GM12891 (cell line): Measurements from ENCODE around the gene FAT4.

Experiments
- POLR2A ChIP-seq: IDR thresholded peaks from 2 replicates; pipeline ENCODE4 v1.6.1; 2011; ENCODE audit warnings: low read depth, low read length, control low read depth
- POLR2AphosphoS5 ChIP-seq: IDR thresholded peaks from 2 replicates; pipeline ENCODE4 v1.6.1; 2011; ENCODE audit warnings: low read depth, low read length, control low read depth
- POU2F2 ChIP-seq: IDR thresholded peaks from 2 replicates; pipeline ENCODE4 v1.6.1; 2011; ENCODE audit warnings: low read depth, mild to moderate bottlenecking, control low read depth, low read length, moderate library complexity
- SPI1 ChIP-seq: IDR thresholded peaks from 2 replicates; pipeline ENCODE4 v1.6.1; 2011; ENCODE audit warnings: low read depth, low read length, control low read depth
- TAF1 ChIP-seq: IDR thresholded peaks from 2 replicates; pipeline ENCODE4 v1.6.1; 2011; ENCODE audit warnings: low read depth, low read length, control low read depth

DNA sequence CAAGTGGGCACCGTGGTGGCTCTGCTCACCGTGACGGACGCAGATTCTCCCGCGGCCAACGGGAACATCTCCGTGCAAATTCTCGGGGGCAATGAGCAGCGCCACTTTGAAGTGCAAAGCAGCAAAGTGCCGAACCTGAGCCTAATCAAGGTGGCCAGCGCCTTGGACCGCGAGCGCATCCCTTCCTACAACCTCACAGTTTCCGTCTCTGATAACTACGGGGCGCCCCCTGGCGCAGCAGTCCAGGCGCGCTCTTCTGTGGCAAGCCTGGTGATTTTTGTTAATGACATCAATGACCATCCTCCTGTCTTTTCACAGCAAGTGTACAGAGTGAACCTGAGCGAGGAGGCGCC lies 2.7 kb downstream of the FAT4 start:
- TF ChIP-seq POLR2AphosphoS5 (no peak), POLR2A (no peak), POU2F2 (no peak), TAF1 (no peak), SPI1 (no peak)
